Measurements from ENCODE around the gene DHRSX.

GRCh38 chrX:2299871-2300270 lies 200.9 kb downstream of the DHRSX start:
- no peak for TF ChIP-seq EZH2 (IDR thresholded peaks at IDR 0.05)
- no peak for TF ChIP-seq POLR2AphosphoS5 (IDR thresholded peaks at IDR 0.05; ENCODE audit: borderline replicate concordance, low read depth, low read length)
- no peak for TF ChIP-seq FOXP2 (optimal IDR thresholded peaks at IDR 0.05; ENCODE audit: control extremely low read depth, extremely low read length, insufficient read depth)

Data from SK-N-MC (cell line).